AG04450 (cell line): ENCODE data around the gene PLAGL1. TPM values are rescaled to one million over a fixed set of nuclear protein-coding genes. Genes with fewer than 3 reads are reported as not detected.
"Not testable (repeated sequence)": the region's sequence is repeated elsewhere in the genome, so short reads cannot be mapped to it uniquely, and the experiment has no call there.

Experiments
- CTCF ChIA-PET: fragments of 300-600, 350-600 bp; formaldehyde crosslinking; extraction: SDS; loops from one replicate; lab custom pipeline; 2022; ENCODE audit warnings: antibody characterized with exemption, inconsistent platforms; lab: Charles Lee
- POLR2A ChIA-PET: fragments of 350-600 bp; formaldehyde crosslinking; extraction: SDS; loops from one replicate; lab custom pipeline; 2021; ENCODE audit warnings: antibody characterized with exemption, inconsistent platforms; lab: Yijun Ruan, JAX
- DNase-seq: peaks from one replicate; pipeline ENCODE4 v3.0.0-alpha.2; 2011; ENCODE audit warnings: low read depth, low spot score
- H3K27ac ChIP-seq: one replicate; pipeline ENCODE4 v1.5.1; 2012; ENCODE audit warnings: low read depth, low read length, control low read depth
- H3K27me3 ChIP-seq: one replicate; pipeline ENCODE4 v1.6.0; 2012; ENCODE audit warnings: low read length; ENCODE audit not compliant: control insufficient read depth, insufficient read depth
- H3K4me3 ChIP-seq: 2 replicates; pipeline ENCODE4 v1.5.1; 2011; ENCODE audit warnings: mild to moderate bottlenecking, low read depth, low read length, control low read depth
- H3K9me3 ChIP-seq: 2 replicates; pipeline ENCODE4 v1.5.1; 2012; ENCODE audit warnings: low read length; ENCODE audit not compliant: control insufficient read depth, insufficient read depth
- CTCF ChIP-seq: IDR thresholded peaks from 2 replicates; pipeline ENCODE4 v1.5.1; 2011; ENCODE audit warnings: low read depth, low read length, control low read depth, inconsistent platforms
- polyA plus RNA-seq: library from polyadenylated mRNA; depleted of rRNA; stranded (reverse); fragments of >200 nt; gene quantifications from 2 replicates; pipeline ENCODE4 v1.2.3, GENCODE V29; 2011

Gene PLAGL1
- polyA plus RNA-seq, 1 experiment: 31.6 TPM

- no peak overlapping the region for H3K4me3 ChIP-seq
- POLR2A ChIA-PET: no interaction called here
- H3K27me3 ChIP-seq: peaks cover 9% of the 10 kb centered on the region
- no peak for TF ChIP-seq CTCF
- H3K9me3 ChIP-seq: no peaks in the 10 kb centered on the region
- H3K27ac ChIP-seq: no peak overlapping the region
- CTCF ChIA-PET: no interaction called here
- no peak for DNase-seq
Observed at GRCh38 chr6:144049386-144049785, 41.3 kb upstream of the PLAGL1 start.

GRCh38 chr6:144047688-144048087 lies 39.6 kb upstream of the PLAGL1 start:
- H3K27me3 ChIP-seq: peaks cover 5% of the 10 kb centered on the region
- H3K4me3 ChIP-seq: no peak overlapping the region
- ChIA-PET POLR2A (no interaction called here), CTCF (no interaction called here)
- TF ChIP-seq CTCF: no peak
- DNase-seq: no peak
- no peaks in the 10 kb centered on the region for H3K9me3 ChIP-seq
- no peak overlapping the region for H3K27ac ChIP-seq

GRCh38 chr6:144046672-144047071 lies 38.6 kb upstream of the PLAGL1 start:
- DNase-seq, H3K27ac ChIP-seq, H3K9me3 ChIP-seq, H3K27me3 ChIP-seq, POLR2A ChIA-PET, CTCF ChIA-PET, H3K4me3 ChIP-seq: not testable (repeated sequence)

GRCh38 chr6:144044989-144045388 lies 36.9 kb upstream of the PLAGL1 start:
- H3K27ac ChIP-seq, H3K27me3 ChIP-seq, H3K4me3 ChIP-seq, H3K9me3 ChIP-seq, POLR2A ChIA-PET, DNase-seq, CTCF ChIA-PET: not testable (repeated sequence)

- Histone ChIP-seq H3K4me3 (peak overlapping the region; percentile 3; the same call in 1 of the 2 replicates), H3K27me3 (no peaks in the 10 kb centered on the region), H3K9me3 (peaks cover 3% of the 10 kb centered on the region), H3K27ac (no peak overlapping the region)
- DNase-seq: no peak
- CTCF ChIA-PET: interaction anchor here (0.7 to 0.9 kb wide), 2 partner anchors 24 to 461 kb away, joined by 3 read pairs; no protein-coding TSS in a partner anchor
- POLR2A ChIA-PET: no interaction called here
- TF ChIP-seq CTCF: no peak
Observed at GRCh38 chr6:144036835-144037195, 28.8 kb upstream of the PLAGL1 start.

- Histone ChIP-seq H3K27ac (no peak overlapping the region), H3K27me3 (no peaks in the 10 kb centered on the region), H3K4me3 (peak overlapping the region; percentile 45), H3K9me3 (peaks cover 3% of the 10 kb centered on the region)
- ChIA-PET CTCF (interaction anchor here (0.9 kb wide), 1 partner anchor 24 kb away, joined by 3 read pairs; no protein-coding TSS in a partner anchor), POLR2A (no interaction called here)
- TF ChIP-seq CTCF: no peak
- DNase-seq: no peak
Observed at GRCh38 chr6:144036064-144036834, 28.2 kb upstream of the PLAGL1 start.
